Measurements from ENCODE around the gene MAP2K6. TPM values are rescaled to one million over a fixed set of nuclear protein-coding genes. Genes with fewer than 3 reads are reported as not detected.
A peak's percentile ranks its signal among the peaks of the same experiment; 100 is the strongest.
"Not testable (repeated sequence)": the region's sequence is repeated elsewhere in the genome, so short reads cannot be mapped to it uniquely, and the experiment has no call there.

MAP2K6 gene
- total RNA-seq, 1 experiment from 2014 or later: 106 TPM

DNA sequence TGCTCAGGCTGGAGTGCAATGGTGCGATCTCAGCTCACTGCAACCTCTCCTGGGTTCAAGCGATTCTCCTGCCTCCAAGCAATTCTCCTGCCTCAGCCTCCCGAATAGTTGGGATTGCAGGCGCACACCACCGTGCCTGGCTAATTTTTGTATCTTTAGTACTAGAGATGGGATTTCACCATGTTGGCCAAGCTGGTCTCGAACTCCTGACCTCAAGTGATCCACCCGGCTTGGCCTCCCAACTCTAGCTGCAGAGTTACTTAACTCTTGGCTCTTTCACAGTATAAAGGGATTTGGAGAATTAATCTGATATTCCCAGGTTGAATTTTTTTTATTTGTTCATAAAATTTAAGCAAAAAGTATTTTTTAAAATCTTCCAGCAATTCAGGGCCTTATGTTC, 65.3 kb downstream of the MAP2K6 start:
- H3K27me3 ChIP-seq (ENCODE audit: low read length); H2AFZ ChIP-seq (ENCODE audit: low read length); H4K20me1 ChIP-seq (ENCODE audit: insufficient read depth, low read depth, low read length); H3K9me3 ChIP-seq (ENCODE audit: low read length); DNase-seq; H3K79me2 ChIP-seq (ENCODE audit: low read length); H3K9me2 ChIP-seq (replicated peaks; ENCODE audit: insufficient read depth, low read length); H3K36me3 ChIP-seq (ENCODE audit: insufficient read depth, low read length); H3K9ac ChIP-seq (ENCODE audit: low read length); H3K4me3 ChIP-seq (ENCODE audit: low read length); H3K27ac ChIP-seq (ENCODE audit: low read length); H3K4me2 ChIP-seq (ENCODE audit: low read depth, low read length, poor library complexity, severe bottlenecking): not testable (repeated sequence)
- H3K4me1 ChIP-seq (ENCODE audit: low read length): peaks cover 24% of the 10 kb centered on the region

DNA sequence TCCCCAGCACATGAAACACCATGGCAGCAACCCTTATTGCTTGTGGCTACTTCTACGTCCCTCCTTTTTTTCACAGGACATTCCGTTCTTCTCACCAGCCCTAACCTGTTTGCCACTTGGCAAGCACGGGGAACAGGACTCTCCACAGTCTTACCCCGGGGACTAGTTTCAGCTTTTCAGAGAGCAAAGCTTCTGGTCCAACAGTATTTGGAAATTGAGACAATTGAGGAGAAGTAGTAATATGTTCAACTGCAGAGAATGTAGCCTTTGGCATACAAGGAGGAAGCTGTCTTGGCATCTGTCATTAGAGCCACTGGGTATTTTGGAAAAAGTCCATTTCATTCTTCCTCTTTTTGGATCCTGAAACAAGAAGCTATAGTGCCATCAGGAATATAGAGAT, 65.7 kb downstream of the MAP2K6 start:
- H3K9me2 ChIP-seq (replicated peaks; ENCODE audit: insufficient read depth, low read length): no peaks in the 10 kb centered on the region
- no peak overlapping the region for H3K9ac ChIP-seq (ENCODE audit: low read length)
- no peak overlapping the region for H3K27ac ChIP-seq (ENCODE audit: low read length)
- no peaks in the 10 kb centered on the region for H3K27me3 ChIP-seq (ENCODE audit: low read length)
- DNase-seq: no peak
- H3K79me2 ChIP-seq (ENCODE audit: low read length): no peaks in the 10 kb centered on the region
- peaks cover 27% of the 10 kb centered on the region for H3K4me1 ChIP-seq (ENCODE audit: low read length)
- no peaks in the 10 kb centered on the region for H3K36me3 ChIP-seq (ENCODE audit: insufficient read depth, low read length)
- no peak overlapping the region for H3K4me3 ChIP-seq (ENCODE audit: low read length)
- no peak overlapping the region for H3K4me2 ChIP-seq (ENCODE audit: low read depth, low read length, poor library complexity, severe bottlenecking)
- H3K9me3 ChIP-seq (ENCODE audit: low read length): no peaks in the 10 kb centered on the region
- no peak overlapping the region for H2AFZ ChIP-seq (ENCODE audit: low read length)
- H4K20me1 ChIP-seq (ENCODE audit: insufficient read depth, low read depth, low read length): no peaks in the 10 kb centered on the region

GRCh38 chr17:69485251-69485661, 70.8 kb downstream of the MAP2K6 start:
- Histone ChIP-seq H3K9me2 (replicated peaks; ENCODE audit: insufficient read depth, low read length) (no peaks in the 10 kb centered on the region), H3K36me3 (ENCODE audit: insufficient read depth, low read length) (no peaks in the 10 kb centered on the region; the same call in 1 of the 2 replicates), H3K4me1 (ENCODE audit: low read length) (peaks cover 38% of the 10 kb centered on the region), H3K9ac (ENCODE audit: low read length) (peak overlapping the region; percentile 23; the same call in 1 of the 2 replicates), H2AFZ (ENCODE audit: low read length) (peak overlapping the region; percentile 40; the same call in 1 of the 2 replicates), H3K4me3 (ENCODE audit: low read length) (no peak overlapping the region), H3K4me2 (ENCODE audit: low read depth, low read length, poor library complexity, severe bottlenecking) (peak overlapping the region; percentile 37), H3K9me3 (ENCODE audit: low read length) (no peaks in the 10 kb centered on the region; the same call in 1 of the 2 replicates), H3K27me3 (ENCODE audit: low read length) (no peaks in the 10 kb centered on the region), H4K20me1 (ENCODE audit: insufficient read depth, low read depth, low read length) (no peaks in the 10 kb centered on the region), H3K79me2 (ENCODE audit: low read length) (no peaks in the 10 kb centered on the region), H3K27ac (ENCODE audit: low read length) (no peak overlapping the region)
- no peak for DNase-seq

GRCh38 chr17:69485901-69486643, 71.6 kb downstream of the MAP2K6 start:
- H3K36me3 ChIP-seq (ENCODE audit: insufficient read depth, low read length): no peaks in the 10 kb centered on the region; the same call in 1 of the 2 replicates
- no peaks in the 10 kb centered on the region for H3K79me2 ChIP-seq (ENCODE audit: low read length)
- peaks cover 38% of the 10 kb centered on the region for H3K4me1 ChIP-seq (ENCODE audit: low read length)
- no peaks in the 10 kb centered on the region for H4K20me1 ChIP-seq (ENCODE audit: insufficient read depth, low read depth, low read length)
- H3K27me3 ChIP-seq (ENCODE audit: low read length): no peaks in the 10 kb centered on the region
- peak overlapping the region; percentile 37 for H3K4me2 ChIP-seq (ENCODE audit: low read depth, low read length, poor library complexity, severe bottlenecking)
- peak; percentile 75 for DNase-seq
- H2AFZ ChIP-seq (ENCODE audit: low read length): 0 out of 2 replicates have a peak overlapping the region, but pooled peaks have one; percentile 40
- H3K4me3 ChIP-seq (ENCODE audit: low read length): no peak overlapping the region
- no peaks in the 10 kb centered on the region; the same call in 1 of the 2 replicates for H3K9me3 ChIP-seq (ENCODE audit: low read length)
- no peaks in the 10 kb centered on the region for H3K9me2 ChIP-seq (replicated peaks; ENCODE audit: insufficient read depth, low read length)
- 0 out of 2 replicates have a peak overlapping the region, but pooled peaks have one; percentile 23 for H3K9ac ChIP-seq (ENCODE audit: low read length)
- no peak overlapping the region for H3K27ac ChIP-seq (ENCODE audit: low read length)

DNA sequence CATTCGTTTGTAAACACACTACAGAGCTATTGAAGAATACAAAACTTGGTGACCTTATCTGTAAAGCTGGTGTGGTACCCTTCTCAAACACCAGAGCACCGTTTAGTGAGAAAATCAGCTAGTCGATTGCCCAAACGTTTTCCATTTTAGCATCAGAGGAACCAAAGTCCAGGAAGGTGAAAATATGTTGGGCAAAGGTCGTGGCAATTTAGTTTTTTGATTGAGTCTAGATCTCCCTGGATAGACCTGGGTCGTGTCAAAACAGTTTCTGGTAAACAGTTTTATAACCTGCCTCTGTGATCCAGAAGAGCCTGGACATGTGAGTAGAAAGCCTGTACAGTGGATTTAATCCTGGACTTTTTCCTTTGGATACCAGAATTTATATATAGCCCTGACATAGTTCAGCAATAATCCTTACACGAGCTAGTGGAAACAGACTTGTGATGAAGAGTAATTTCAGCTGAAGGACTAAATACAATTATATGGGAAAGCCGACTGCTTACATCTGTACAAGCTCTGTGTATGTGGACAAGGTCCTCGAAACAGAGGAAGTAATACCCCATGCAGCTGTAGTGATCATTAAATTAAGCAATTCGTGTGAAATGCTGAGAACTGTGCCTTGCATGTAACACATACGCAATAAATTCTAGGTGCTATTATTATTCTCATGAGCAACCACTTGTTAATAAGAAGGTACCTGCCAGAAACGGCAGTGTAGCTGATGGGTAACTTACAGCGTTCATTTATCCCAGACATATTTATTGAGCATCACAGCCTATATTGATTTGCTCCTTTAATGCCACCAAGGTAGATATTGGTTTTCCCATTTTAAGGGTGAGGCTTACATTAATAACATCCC, 72.5 kb downstream of the MAP2K6 start:
- Histone ChIP-seq H4K20me1 (ENCODE audit: insufficient read depth, low read depth, low read length) (no peaks in the 10 kb centered on the region), H3K9ac (ENCODE audit: low read length) (no peak overlapping the region), H3K9me3 (ENCODE audit: low read length) (no peaks in the 10 kb centered on the region; the same call in 1 of the 2 replicates), H3K9me2 (replicated peaks; ENCODE audit: insufficient read depth, low read length) (no peaks in the 10 kb centered on the region), H3K4me3 (ENCODE audit: low read length) (no peak overlapping the region), H3K79me2 (ENCODE audit: low read length) (no peaks in the 10 kb centered on the region), H3K4me2 (ENCODE audit: low read depth, low read length, poor library complexity, severe bottlenecking) (no peak overlapping the region), H3K27ac (ENCODE audit: low read length) (no peak overlapping the region), H3K27me3 (ENCODE audit: low read length) (no peaks in the 10 kb centered on the region), H2AFZ (ENCODE audit: low read length) (no peak overlapping the region), H3K36me3 (ENCODE audit: insufficient read depth, low read length) (no peaks in the 10 kb centered on the region; the same call in 1 of the 2 replicates), H3K4me1 (ENCODE audit: low read length) (peaks cover 38% of the 10 kb centered on the region)
- DNase-seq: no peak

DNA sequence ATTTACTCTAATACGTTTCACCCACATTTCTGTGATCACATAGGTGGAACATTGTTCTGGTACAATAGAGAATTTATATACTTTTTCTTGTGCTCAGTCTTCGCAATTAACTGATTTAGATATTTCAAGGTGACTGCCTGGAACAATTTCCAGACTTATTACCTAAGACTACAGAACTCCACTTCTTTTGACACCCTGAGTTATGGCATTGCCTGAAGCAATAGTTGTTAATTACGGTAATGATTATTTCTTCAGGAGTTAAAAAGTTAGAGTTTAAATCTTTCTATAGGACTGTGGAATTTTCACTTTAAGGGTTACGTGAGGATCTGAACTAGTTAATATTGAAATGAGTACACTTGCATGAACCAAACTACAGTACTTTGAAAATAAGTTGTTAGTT, 74.8 kb downstream of the MAP2K6 start:
- no peaks in the 10 kb centered on the region for H3K79me2 ChIP-seq (ENCODE audit: low read length)
- no peaks in the 10 kb centered on the region for H3K27me3 ChIP-seq (ENCODE audit: low read length)
- no peak overlapping the region for H3K9ac ChIP-seq (ENCODE audit: low read length)
- no peak for DNase-seq
- H4K20me1 ChIP-seq (ENCODE audit: insufficient read depth, low read depth, low read length): no peaks in the 10 kb centered on the region
- peaks cover 34% of the 10 kb centered on the region for H3K4me1 ChIP-seq (ENCODE audit: low read length)
- H3K9me2 ChIP-seq (replicated peaks; ENCODE audit: insufficient read depth, low read length): no peaks in the 10 kb centered on the region
- no peak overlapping the region for H3K27ac ChIP-seq (ENCODE audit: low read length)
- no peaks in the 10 kb centered on the region; the same call in 1 of the 2 replicates for H3K9me3 ChIP-seq (ENCODE audit: low read length)
- H3K4me3 ChIP-seq (ENCODE audit: low read length): no peak overlapping the region
- H2AFZ ChIP-seq (ENCODE audit: low read length): no peak overlapping the region
- no peak overlapping the region for H3K4me2 ChIP-seq (ENCODE audit: low read depth, low read length, poor library complexity, severe bottlenecking)
- no peaks in the 10 kb centered on the region; the same call in 1 of the 2 replicates for H3K36me3 ChIP-seq (ENCODE audit: insufficient read depth, low read length)

DNA sequence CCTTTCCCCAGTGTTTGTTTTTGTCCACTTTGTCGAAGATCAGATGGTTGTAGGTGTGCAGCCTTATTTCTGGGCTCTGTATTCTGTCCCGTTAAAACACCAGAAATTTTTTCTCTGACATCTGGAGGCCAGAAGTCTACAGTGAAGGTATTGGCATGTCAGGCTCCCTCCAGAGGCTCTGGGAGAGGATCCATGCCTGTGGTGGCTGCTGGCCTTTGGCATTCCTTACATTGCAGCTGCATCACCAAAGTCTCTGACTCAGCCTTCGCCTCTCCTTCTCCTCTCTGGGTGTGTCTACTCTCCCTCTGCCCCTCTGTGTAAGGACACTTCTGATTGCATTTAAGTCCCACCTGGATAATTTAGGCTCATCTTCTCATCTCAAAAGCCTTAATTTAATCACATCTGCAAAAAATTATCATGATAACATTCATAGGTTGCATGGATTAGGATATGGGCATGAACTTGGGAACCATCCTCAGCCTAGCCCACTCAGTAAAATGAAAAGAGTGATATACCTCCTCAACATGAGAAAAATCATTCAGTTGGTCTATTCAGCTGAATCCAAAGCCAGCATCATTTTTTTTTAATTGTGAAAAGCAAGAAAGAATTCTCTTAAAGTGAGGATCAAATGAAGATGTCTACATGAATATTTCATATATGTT, 78.0 kb downstream of the MAP2K6 start:
- Histone ChIP-seq H3K79me2 (ENCODE audit: low read length) (no peaks in the 10 kb centered on the region), H3K4me3 (ENCODE audit: low read length) (no peak overlapping the region), H3K9ac (ENCODE audit: low read length) (no peak overlapping the region), H3K27me3 (ENCODE audit: low read length) (no peaks in the 10 kb centered on the region), H3K27ac (ENCODE audit: low read length) (no peak overlapping the region), H3K36me3 (ENCODE audit: insufficient read depth, low read length) (no peaks in the 10 kb centered on the region; the same call in 1 of the 2 replicates), H3K4me1 (ENCODE audit: low read length) (peaks cover 14% of the 10 kb centered on the region), H3K9me2 (replicated peaks; ENCODE audit: insufficient read depth, low read length) (no peaks in the 10 kb centered on the region), H4K20me1 (ENCODE audit: insufficient read depth, low read depth, low read length) (no peaks in the 10 kb centered on the region), H3K4me2 (ENCODE audit: low read depth, low read length, poor library complexity, severe bottlenecking) (no peak overlapping the region), H3K9me3 (ENCODE audit: low read length) (no peaks in the 10 kb centered on the region; the same call in 1 of the 2 replicates), H2AFZ (ENCODE audit: low read length) (no peak overlapping the region)
- DNase-seq: no peak
